IMR-90 (cell line): ENCODE results near the gene MKKS. TPM values are rescaled to one million over a fixed set of nuclear protein-coding genes. Genes with fewer than 3 reads are reported as not detected.

Source experiments
- ATAC-seq: fragments of 200-7000 bp; cut with Tn5 transposase; 2 replicates; pipeline ENCODE4 v1.9.1; 2020; ENCODE audit warnings: low read depth, mild to moderate bottlenecking, moderate library complexity
- BruUV-seq: library from RNA; stranded (reverse); fragments of 400-500 nt; replicated peaks from 2 replicates; lab custom pipeline; 2021; lab: Mats Ljungman, UMichigan
- CTCF ChIA-PET: fragments of 300-600 bp; formaldehyde crosslinking; extraction: SDS; loops from one replicate; lab custom pipeline; 2021; ENCODE audit warnings: antibody characterized with exemption; lab: Yijun Ruan, JAX
- POLR2A ChIA-PET: fragments of 300-600 bp; sonication (Branson Sonifier 250); formaldehyde crosslinking; loops from one replicate; lab custom pipeline; 2022; ENCODE audit warnings: antibody characterized with exemption; ENCODE audit not compliant: unreplicated experiment; lab: Charles Lee
- DNase-seq: peaks from one replicate; pipeline ENCODE4 v3.0.0; 2013
- H2AFZ ChIP-seq: replicated peaks from 2 replicates; pipeline ENCODE3; 2013; ENCODE audit warnings: low read length, mild to moderate bottlenecking; ENCODE audit not compliant: poor library complexity
- H2AK5ac ChIP-seq: 2 replicates; pipeline ENCODE4 v1.6.1; 2013; ENCODE audit warnings: low read depth, low read length, inconsistent platforms
- H2AK9ac ChIP-seq: replicated peaks from 2 replicates; pipeline ENCODE3; 2013; ENCODE audit warnings: mild to moderate bottlenecking, low read depth, low read length, moderate library complexity; ENCODE audit not compliant: poor library complexity
- H2BK120ac ChIP-seq: 2 replicates; pipeline ENCODE4 v1.6.1; 2013; ENCODE audit warnings: low read depth, low read length, inconsistent platforms
- H2BK15ac ChIP-seq: 3 replicates; pipeline ENCODE4 v1.6.1; 2013; ENCODE audit warnings: low read depth, low read length, inconsistent platforms
- H2BK20ac ChIP-seq: 2 replicates; pipeline ENCODE4 v1.6.1; 2013; ENCODE audit warnings: low read depth, mild to moderate bottlenecking, inconsistent platforms, low read length, moderate library complexity
- H2BK5ac ChIP-seq: 2 replicates; pipeline ENCODE4 v1.6.1; 2013; ENCODE audit warnings: mild to moderate bottlenecking, low read depth, low read length, inconsistent platforms; ENCODE audit not compliant: poor library complexity, severe bottlenecking
- H3K14ac ChIP-seq: replicated peaks from 2 replicates; pipeline ENCODE4 v1.6.1; 2013; ENCODE audit warnings: low read depth, low read length, inconsistent platforms
- H3K18ac ChIP-seq: 2 replicates; pipeline ENCODE4 v1.6.1; 2013; ENCODE audit warnings: low read depth, low read length, control low read depth
- H3K23ac ChIP-seq: 2 replicates; pipeline ENCODE4 v1.6.1; 2013; ENCODE audit warnings: low read depth, low read length, inconsistent platforms
- H3K27ac ChIP-seq: 2 replicates; pipeline ENCODE4 v1.5.1; 2013; ENCODE audit warnings: mild to moderate bottlenecking, control low read depth, low read length; ENCODE audit not compliant: insufficient read depth
- H3K27me3 ChIP-seq: 2 replicates; pipeline ENCODE4 v1.6.1; 2013; ENCODE audit warnings: low read length; ENCODE audit not compliant: control insufficient read depth, insufficient read depth
- H3K36me3 ChIP-seq: 2 replicates; pipeline ENCODE4 v1.6.1; 2013; ENCODE audit warnings: low read length, mixed read lengths; ENCODE audit not compliant: control insufficient read depth, insufficient read depth
- H3K4ac ChIP-seq: 2 replicates; pipeline ENCODE4 v1.6.1; 2013; ENCODE audit warnings: low read depth, low read length, inconsistent platforms
- H3K4me1 ChIP-seq: 2 replicates; pipeline ENCODE4 v1.6.1; 2013; ENCODE audit warnings: low read length, mixed read lengths; ENCODE audit not compliant: control insufficient read depth, insufficient read depth
- H3K4me2 ChIP-seq: 2 replicates; pipeline ENCODE4 v1.6.1; 2013; ENCODE audit warnings: low read depth, mild to moderate bottlenecking, control low read depth, low read length, moderate library complexity
- H3K4me3 ChIP-seq: 2 replicates; pipeline ENCODE4 v1.5.1; 2013; ENCODE audit warnings: low read depth, mild to moderate bottlenecking, control low read depth, low read length, moderate library complexity; ENCODE audit not compliant: insufficient read depth
- H3K56ac ChIP-seq: 2 replicates; pipeline ENCODE4 v1.6.1; 2013; ENCODE audit warnings: low read length, inconsistent platforms; ENCODE audit not compliant: insufficient read depth; ENCODE audit errors: extremely low read depth
- H3K79me1 ChIP-seq, 2 experiments: 2 replicates each; pipeline ENCODE4 v1.6.1; 2013; ENCODE audit warnings: low read length in 2 of 2, inconsistent platforms in 1 of 2, low read depth in 1 of 2
- H3K9ac ChIP-seq: 2 replicates; pipeline ENCODE4 v1.6.1; 2013; ENCODE audit warnings: low read depth, low read length, control low read depth
- H3K9me1 ChIP-seq: 2 replicates; pipeline ENCODE4 v1.6.1; 2013; ENCODE audit warnings: low read length, inconsistent platforms; ENCODE audit not compliant: insufficient read depth
- H3K9me3 ChIP-seq: 2 replicates; pipeline ENCODE4 v1.6.1; 2013; ENCODE audit warnings: low read length; ENCODE audit not compliant: control insufficient read depth, insufficient read depth
- H4K20me1 ChIP-seq: 2 replicates; pipeline ENCODE4 v1.6.1; 2013; ENCODE audit warnings: low read length, inconsistent platforms; ENCODE audit not compliant: insufficient read depth
- H4K5ac ChIP-seq: 2 replicates; pipeline ENCODE4 v1.6.1; 2013; ENCODE audit warnings: mild to moderate bottlenecking, low read depth, low read length, control low read depth
- H4K8ac ChIP-seq, 2 experiments: 2 replicates each; pipeline ENCODE4 v1.6.1; 2013; ENCODE audit warnings: low read depth in 2 of 2, low read length in 2 of 2, control low read depth in 1 of 2, inconsistent platforms in 1 of 2
- H4K91ac ChIP-seq: 2 replicates; pipeline ENCODE4 v1.6.1; 2013; ENCODE audit warnings: low read depth, low read length, inconsistent platforms; ENCODE audit not compliant: insufficient read depth
- CHD1 ChIP-seq: IDR thresholded peaks from 2 replicates; pipeline ENCODE4 v1.6.1; 2012; ENCODE audit warnings: low read depth, low read length, improper control_type of control experiment
- FOS ChIP-seq: fragments of 150-350 bp; IDR thresholded peaks from 2 replicates; pipeline ENCODE4 v1.6.1; 2016; ENCODE audit warnings: low read depth, low read length
- MAFK ChIP-seq: IDR thresholded peaks from 2 replicates; pipeline ENCODE4 v1.6.1; 2012; ENCODE audit warnings: low read depth, low read length, improper control_type of control experiment
- RAD21 ChIP-seq: IDR thresholded peaks from 2 replicates; pipeline ENCODE4 v1.6.1; 2012; ENCODE audit warnings: low read length, improper control_type of control experiment
- WGBS, 2 experiments: methylation state at CpG; one replicate each; pipeline versions ENCODE4 v1.1.5 to v1.1.7; 2013; ENCODE audit warnings: missing lambda C conversion rate in 2 of 2; ENCODE audit not compliant: insufficient read length in 1 of 2; ENCODE audit errors: extremely low coverage in 2 of 2; 5-methylcytosine and 5-hydroxymethylcytosine counted together
- dilution Hi-C: fragments of 300-500 bp; cut with HindIII; formaldehyde crosslinking; loops from one replicate; pipeline ENCODE4 v1.14.3; 2018; ENCODE audit warnings: low sequenced_read_pairs; ENCODE audit not compliant: unreplicated experiment
- in situ Hi-C: fragments of 300-500 bp; cut with MboI; formaldehyde crosslinking; loops from 3 replicates; pipeline ENCODE4 v1.14.3; 2019; ENCODE audit warnings: low sequenced_read_pairs, inconsistent platforms, mixed read lengths
- intact Hi-C: fragments of 100-400 bp; cut with micrococcal nuclease; formaldehyde crosslinking; loops from 2 replicates; pipeline ENCODE4 v1.10.0; 2022
- polyA plus RNA-seq, 3 experiments: library from polyadenylated mRNA; depleted of rRNA; stranded (reverse); fragments of >200 nt; gene quantifications; 2 replicates each; pipeline ENCODE4 v1.2.3, GENCODE V29; 2012; ENCODE audit warnings: low replicate concordance in 1 of 3
- total RNA-seq: library from RNA; depleted of rRNA; stranded (reverse); fragments of >200 nt; gene quantifications from 2 replicates; pipeline ENCODE4 v1.2.3, GENCODE V29; 2012

The MKKS gene
- total and polyA plus RNA-seq, 2 of the 4 experiments (the other 2 are of a cell fraction): 6.9 to 7.5 TPM

DNA sequence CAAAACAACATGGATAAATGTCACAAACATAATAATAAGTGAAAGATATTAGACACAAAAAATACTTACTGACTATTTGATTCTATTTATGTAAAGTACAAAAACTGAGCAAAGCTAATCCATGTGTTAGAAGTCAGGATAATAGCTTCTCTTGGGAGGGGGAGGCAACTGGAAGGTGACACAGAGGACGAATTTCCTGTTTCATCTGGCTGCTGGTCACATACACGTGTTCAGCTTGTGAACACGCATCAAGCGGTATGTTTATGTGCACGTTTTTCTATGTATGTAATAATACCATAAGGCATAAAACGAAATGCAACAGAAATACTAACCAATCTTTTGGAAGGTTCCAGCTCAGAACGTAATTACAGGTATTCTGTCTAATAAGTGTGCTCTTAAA, 54.3 kb downstream of the MKKS start:
- Histone ChIP-seq H3K4ac (no peak overlapping the region), H3K27me3 (no peaks in the 10 kb centered on the region), H4K5ac (no peak overlapping the region), H2BK15ac (no peak overlapping the region), H3K14ac (no peak overlapping the region), H2AK9ac (no peak overlapping the region), H3K36me3 (no peaks in the 10 kb centered on the region), H3K56ac (no peak overlapping the region), H3K18ac (no peak overlapping the region), H3K4me3 (no peak overlapping the region), H3K27ac (no peak overlapping the region), H4K8ac (no peak overlapping the region), H2BK20ac (no peak overlapping the region), H3K4me2 (no peak overlapping the region), H2BK120ac (no peak overlapping the region), H3K9me1 (peaks cover 8% of the 10 kb centered on the region), H3K9ac (no peak overlapping the region), H3K4me1 (peaks cover 4% of the 10 kb centered on the region), H3K79me1 (no peaks in the 10 kb centered on the region), H2AK5ac (no peak overlapping the region), H2BK5ac (no peak overlapping the region), H4K91ac (no peak overlapping the region), H3K23ac (no peak overlapping the region), H4K20me1 (no peaks in the 10 kb centered on the region), H3K9me3 (no peaks in the 10 kb centered on the region), H2AFZ (no peak overlapping the region)
- intact Hi-C loops: no loop called here
- TF ChIP-seq FOS: no peak
- TF ChIP-seq RAD21: no peak
- no peak for TF ChIP-seq CHD1
- no peak for TF ChIP-seq MAFK
- POLR2A ChIA-PET: no interaction called here
- DNase-seq: no peak
- WGBS, 2 experiments: no CpG with 5 or more reads among the region's 7 CpGs
- in situ Hi-C loops: no loop called here
- no peak for ATAC-seq
- dilution Hi-C loops: no loop called here
- BruUV-seq: no TSS peak
- CTCF ChIA-PET: no interaction called here
